ENCODE results near the gene SPAG9. TPM values are rescaled to one million over a fixed set of nuclear protein-coding genes. Genes with fewer than 3 reads are reported as not detected.

SPAG9 gene
- total and polyA plus RNA-seq, 2 of the 8 experiments (the other 6 are each of a cell fraction or from before 2014, with no cell fraction given), result 9.8 to 63.8 TPM

GRCh38 chr17:50949128-50949988, 171.3 kb downstream of the SPAG9 start:
- WGBS, 2 experiments (ENCODE audit: extremely low coverage in 1 of 2, insufficient coverage in 1 of 2, insufficient read length in 1 of 2, insufficient replicate concordance in 2 of 2, low coverage in 1 of 2, low lambda C conversion rate in 2 of 2, missing lambda C conversion rate in 1 of 2), result 78% methylated on average over 18 of the region's 21 CpGs; no CpG with 5 or more reads in 1 of the 2 experiments

More at GRCh38 chr17:50949128-50949988, 171.3 kb downstream of the SPAG9 start:
- H2BK12ac ChIP-seq (ENCODE audit: low read depth, low read length), result peak overlapping the region; percentile 97; the same call in 1 of the 2 replicates
- H2AFZ ChIP-seq (ENCODE audit: low read length), result no peak overlapping the region
- no peak overlapping the region for H3K23ac ChIP-seq (ENCODE audit: insufficient read length)
- no peak overlapping the region; the same call in 1 of the 2 replicates for H2AK5ac ChIP-seq (ENCODE audit: low read depth, low read length)
- peak overlapping the region; percentile 92; the same call in 1 of the 2 replicates for H2BK5ac ChIP-seq (ENCODE audit: low read depth, low read length)
- H2BK20ac ChIP-seq (ENCODE audit: low read length), result peak overlapping the region; percentile 93; the same call in 1 of the 2 replicates
- no peaks in the 10 kb centered on the region for H4K20me1 ChIP-seq (replicated peaks in 1 of 2; ENCODE audit: control insufficient read depth in 1 of 2, insufficient read depth in 2 of 2, low read length in 2 of 2)
- H3K79me1 ChIP-seq (ENCODE audit: low read depth, low read length), result no peaks in the 10 kb centered on the region
- FAIRE-seq (no peak), DNase-seq (ENCODE audit: low read depth in 1 of 2, low spot score in 2 of 2) (no peak)
- peak overlapping the region; percentile 57 for H3K4ac ChIP-seq (replicated peaks; ENCODE audit: insufficient read length, low read depth, low read length)
- no peaks in the 10 kb centered on the region for H3K36me3 ChIP-seq (ENCODE audit: control insufficient read depth in 2 of 4, insufficient read depth in 4 of 4, low read length in 3 of 4)
- H4K91ac ChIP-seq (replicated peaks; ENCODE audit: insufficient read length, low read length), result peak overlapping the region; percentile 93
- peak overlapping the region in 1 of 2 experiments; percentile 52; a peak in 1 of 4 replicates for H3K4me2 ChIP-seq (ENCODE audit: insufficient read depth in 1 of 2, low read depth in 2 of 2, low read length in 2 of 2)
- H3K4me3 ChIP-seq (ENCODE audit: extremely low read depth in 1 of 4, insufficient read depth in 2 of 4, low read depth in 3 of 4, low read length in 4 of 4), result no peak overlapping the region
- H3K14ac ChIP-seq (ENCODE audit: insufficient read length), result no peak overlapping the region
- H3K79me2 ChIP-seq (ENCODE audit: control insufficient read depth in 1 of 2, insufficient read depth in 2 of 2, low read length in 2 of 2), result no peaks in the 10 kb centered on the region
- no peak overlapping the region; the same call in 1 of the 2 replicates for H4K8ac ChIP-seq (ENCODE audit: extremely low read depth, insufficient read depth, low read length)
- ChIA-PET CTCF (ENCODE audit: partially characterized antibody) (interaction anchor here (0.6 to 21.7 kb wide), 44 partner anchors 7 to 318 kb away, joined by 3 to 735 read pairs (median 4); partner anchors contain the start of gene TOB1), POLR2A (ENCODE audit: partially characterized antibody) (interaction anchor here (0.7 to 21.0 kb wide), 7 partner anchors 18 to 230 kb away, joined by 3 to 308 read pairs (median 4); partner anchors contain the start of genes LUC7L3 and TOB1)
- peaks cover under 1 to 26% (median 21%) of the 10 kb centered on the region in 4 experiments for H3K4me1 ChIP-seq (replicated peaks in 1 of 4; ENCODE audit: control insufficient read depth in 3 of 4, insufficient read depth in 4 of 4, low read length in 3 of 4)
- peak overlapping the region; percentile 83 for H3K18ac ChIP-seq (ENCODE audit: extremely low read depth, low read length)
- H2BK120ac ChIP-seq (replicated peaks; ENCODE audit: low read depth, low read length), result peak overlapping the region; percentile 50
- H3K27me3 ChIP-seq (replicated peaks in 1 of 4; ENCODE audit: control insufficient read depth in 3 of 4, extremely low read depth in 1 of 4, insufficient read depth in 3 of 4, low read length in 3 of 4), result no peaks in the 10 kb centered on the region; a peak in 1 of 7 replicates
- H3K9me3 ChIP-seq (ENCODE audit: insufficient read depth in 2 of 2, low read depth in 1 of 2, low read length in 1 of 2), result no peaks in the 10 kb centered on the region
- peaks cover under 1% of the 10 kb centered on the region; the same call in 1 of the 2 replicates for H3K23me2 ChIP-seq (ENCODE audit: low read depth, low read length)
- H3K27ac ChIP-seq (ENCODE audit: low read depth, low read length), result no peak overlapping the region; the same call in 1 of the 2 replicates
- H3K9ac ChIP-seq (replicated peaks in 1 of 4; ENCODE audit: extremely low read depth in 1 of 4, low read depth in 3 of 4, low read length in 3 of 4), result no peak overlapping the region
- TF ChIP-seq EP300 (IDR thresholded peaks at IDR 0.05; ENCODE audit: borderline replicate concordance in 1 of 2, low read depth in 2 of 2, low read length in 2 of 2), result no peak
- no peak for TF ChIP-seq RFX5 (IDR thresholded peaks at IDR 0.05; ENCODE audit: borderline replicate concordance, low read depth, low read length)
- TF ChIP-seq, protein P1, sequence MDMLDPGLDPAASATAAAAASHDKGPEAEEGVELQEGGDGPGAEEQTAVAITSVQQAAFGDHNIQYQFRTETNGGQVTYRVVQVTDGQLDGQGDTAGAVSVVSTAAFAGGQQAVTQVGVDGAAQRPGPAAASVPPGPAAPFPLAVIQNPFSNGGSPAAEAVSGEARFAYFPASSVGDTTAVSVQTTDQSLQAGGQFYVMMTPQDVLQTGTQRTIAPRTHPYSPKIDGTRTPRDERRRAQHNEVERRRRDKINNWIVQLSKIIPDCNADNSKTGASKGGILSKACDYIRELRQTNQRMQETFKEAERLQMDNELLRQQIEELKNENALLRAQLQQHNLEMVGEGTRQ (IDR thresholded peaks at IDR 0.05; ENCODE audit: low read length), result no peak
- TF ChIP-seq YY1 (IDR thresholded peaks at IDR 0.05; ENCODE audit: low read depth, low read length), result no peak
- no peak for TF ChIP-seq HDAC6 (IDR thresholded peaks at IDR 0.05; ENCODE audit: low read depth, low read length)
- TF ChIP-seq TCF12 (IDR thresholded peaks at IDR 0.05; ENCODE audit: low read depth, low read length), result no peak
- peak overlapping the region; percentile 48 for H4K5ac ChIP-seq (ENCODE audit: insufficient read length, low read depth, low read length)
- H2BK15ac ChIP-seq (ENCODE audit: low read length), result no peak overlapping the region; the same call in 1 of the 2 replicates
- peak overlapping the region; percentile 59 for H3K56ac ChIP-seq (replicated peaks; ENCODE audit: insufficient read length, low read depth, low read length)

Measured in H1 (cell line).